Activated naive CD8-positive, alpha-beta T cell treated with anti-CD3 and anti-CD28 coated beads for 36 hours (primary cell): ENCODE results near the gene PFDN1. TPM values are rescaled to one million over a fixed set of nuclear protein-coding genes. Genes with fewer than 3 reads are reported as not detected.

Experiments used
- DNase-seq: peaks from one replicate; pipeline ENCODE4 v3.0.0; 2021
- H3K27ac Mint-ChIP-seq: one replicate; pipeline ENCODE4 v1.8.0; 2022; ENCODE audit warnings: mild to moderate bottlenecking, moderate library complexity, mixed read lengths
- H3K27me3 Mint-ChIP-seq: one replicate; pipeline ENCODE4 v1.8.0; 2022; ENCODE audit warnings: mild to moderate bottlenecking, mixed read lengths
- H3K36me3 Mint-ChIP-seq: one replicate; pipeline ENCODE4 v1.8.0; 2021; ENCODE audit warnings: mild to moderate bottlenecking, mixed read lengths
- H3K4me1 Mint-ChIP-seq: one replicate; pipeline ENCODE4 v1.8.0; 2021; ENCODE audit warnings: mixed read lengths
- H3K4me3 Mint-ChIP-seq: one replicate; pipeline ENCODE4 v1.8.0; 2022; ENCODE audit warnings: mild to moderate bottlenecking, moderate library complexity, mixed read lengths
- H3K9me3 Mint-ChIP-seq: one replicate; pipeline ENCODE4 v1.8.0; 2022; ENCODE audit warnings: mixed read lengths
- total RNA-seq, 2 experiments: library from RNA; stranded (reverse); gene quantifications; one replicate each; pipeline ENCODE4 v1.2.3, GENCODE V29; 2021

Gene PFDN1
- total RNA-seq, 2 experiments from 2014 or later: 64.0 to 68.5 TPM

DNA sequence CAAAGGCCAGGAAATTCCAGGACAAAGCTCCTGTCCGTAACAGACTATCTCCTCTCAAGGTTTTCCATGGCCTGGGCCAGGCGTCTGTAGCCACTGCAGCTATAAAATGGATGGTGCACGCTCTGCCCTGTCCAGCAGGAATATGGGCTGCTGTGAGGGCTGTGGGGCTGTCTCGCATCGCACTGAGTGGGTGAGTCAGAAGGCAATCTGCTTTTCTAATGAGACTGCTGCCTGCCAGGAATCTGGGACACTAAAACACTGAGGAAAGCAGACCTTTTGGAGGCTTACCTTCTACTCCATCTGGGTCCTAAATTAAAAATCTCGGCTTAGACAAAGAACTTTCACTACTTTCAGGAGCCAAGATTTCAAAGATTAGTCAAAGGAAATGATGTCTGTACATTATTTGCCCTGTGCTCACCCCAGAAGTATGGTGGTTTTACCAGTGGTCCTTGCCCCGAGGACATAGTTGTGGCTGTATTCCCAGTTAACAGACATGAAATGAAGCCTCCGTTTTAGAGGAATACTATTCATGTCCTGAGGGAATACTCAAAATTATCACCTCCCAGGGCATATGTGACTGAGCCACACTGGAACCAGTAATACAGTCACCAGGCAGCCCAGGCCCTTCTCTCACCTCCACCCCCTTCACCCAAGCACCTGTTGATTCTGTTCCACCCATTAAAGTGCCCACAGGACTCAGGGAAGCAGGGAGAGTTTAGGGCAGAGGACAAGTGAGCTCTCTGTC, 56.4 kb downstream of the PFDN1 start:
- no peak for DNase-seq
- Mint-ChIP-seq H3K27me3 (no peaks in the 10 kb centered on the region), H3K9me3 (no peaks in the 10 kb centered on the region), H3K27ac (no peak overlapping the region), H3K4me3 (no peak overlapping the region), H3K36me3 (peaks cover 18% of the 10 kb centered on the region), H3K4me1 (peaks cover 30% of the 10 kb centered on the region)

DNA sequence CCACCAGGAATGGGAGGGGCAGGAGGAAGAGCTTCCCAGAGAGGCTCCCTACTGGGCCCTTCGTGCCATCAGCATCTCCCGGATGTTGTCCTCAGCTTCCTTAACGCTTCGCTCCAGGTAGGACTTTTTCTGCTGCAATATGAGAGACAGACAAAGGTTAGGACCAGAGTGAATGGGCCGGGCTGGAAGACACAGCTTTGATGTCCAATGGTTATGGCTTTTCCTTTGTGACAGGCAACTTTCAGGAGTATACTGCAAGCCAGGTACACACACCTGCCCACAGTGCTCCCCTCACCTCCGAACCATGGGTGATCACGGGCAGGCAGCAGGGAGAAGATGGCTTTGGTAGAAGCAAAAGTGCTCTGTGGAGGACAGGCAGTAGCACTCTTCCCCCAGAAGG, 57.0 kb downstream of the PFDN1 start:
- Mint-ChIP-seq H3K4me3 (no peak overlapping the region), H3K36me3 (peaks cover 16% of the 10 kb centered on the region), H3K9me3 (no peaks in the 10 kb centered on the region), H3K27me3 (no peaks in the 10 kb centered on the region), H3K4me1 (peaks cover 26% of the 10 kb centered on the region), H3K27ac (no peak overlapping the region)
- no peak for DNase-seq

DNA sequence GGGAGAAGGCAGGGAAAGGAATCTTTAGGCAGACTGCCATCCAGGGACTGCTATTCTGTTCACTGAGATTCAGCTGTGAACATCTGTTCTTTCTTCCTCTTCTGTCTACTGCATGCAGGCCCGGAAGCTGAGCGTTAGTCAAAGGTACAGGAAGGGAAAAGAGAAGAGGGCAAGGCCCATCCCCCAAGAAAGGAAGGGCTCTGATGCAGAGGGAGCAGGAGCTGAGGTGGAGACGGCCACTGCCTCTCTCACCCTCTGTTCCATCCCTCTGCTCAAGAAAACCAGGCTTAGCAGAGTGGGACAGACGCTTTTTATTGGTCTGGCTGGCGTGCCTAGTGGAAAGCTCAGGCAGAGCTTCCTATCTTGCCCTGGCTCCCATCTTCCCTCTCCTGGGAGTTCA, 57.6 kb downstream of the PFDN1 start:
- peaks cover 13% of the 10 kb centered on the region for H3K36me3 Mint-ChIP-seq
- peak overlapping the region; percentile 29 for H3K27ac Mint-ChIP-seq
- H3K4me1 Mint-ChIP-seq: peaks cover 23% of the 10 kb centered on the region
- DNase-seq: no peak
- no peaks in the 10 kb centered on the region for H3K27me3 Mint-ChIP-seq
- no peaks in the 10 kb centered on the region for H3K9me3 Mint-ChIP-seq
- no peak overlapping the region for H3K4me3 Mint-ChIP-seq

DNA sequence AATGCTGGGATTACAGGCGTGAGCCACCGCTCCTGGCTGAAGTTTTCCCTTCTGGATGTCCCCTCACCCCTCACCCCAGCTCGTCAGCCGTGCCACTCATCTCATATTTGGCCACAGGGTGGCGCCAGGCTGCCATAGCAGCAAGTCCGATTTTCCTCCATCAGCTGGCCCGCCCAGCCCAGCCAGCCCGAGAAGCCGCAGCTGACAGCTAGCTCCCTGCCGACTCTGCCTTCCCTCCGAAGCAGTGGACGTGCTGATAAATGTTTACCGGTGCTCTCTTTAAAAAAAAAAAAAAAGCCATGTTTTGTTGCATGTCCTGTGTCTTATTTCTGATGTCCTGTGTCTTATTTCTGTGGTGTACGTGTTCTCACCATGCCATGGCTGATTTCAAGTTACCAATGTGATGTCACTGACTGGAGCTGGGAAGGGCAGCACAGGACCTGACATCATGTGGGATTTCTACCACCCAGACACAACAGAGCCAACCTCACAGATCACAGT, 58.3 kb downstream of the PFDN1 start:
- peaks cover 17% of the 10 kb centered on the region for H3K4me1 Mint-ChIP-seq
- H3K27me3 Mint-ChIP-seq: no peaks in the 10 kb centered on the region
- no peaks in the 10 kb centered on the region for H3K9me3 Mint-ChIP-seq
- no peak overlapping the region for H3K27ac Mint-ChIP-seq
- peaks cover 10% of the 10 kb centered on the region for H3K36me3 Mint-ChIP-seq
- DNase-seq: peak; percentile 78
- no peak overlapping the region for H3K4me3 Mint-ChIP-seq

DNA sequence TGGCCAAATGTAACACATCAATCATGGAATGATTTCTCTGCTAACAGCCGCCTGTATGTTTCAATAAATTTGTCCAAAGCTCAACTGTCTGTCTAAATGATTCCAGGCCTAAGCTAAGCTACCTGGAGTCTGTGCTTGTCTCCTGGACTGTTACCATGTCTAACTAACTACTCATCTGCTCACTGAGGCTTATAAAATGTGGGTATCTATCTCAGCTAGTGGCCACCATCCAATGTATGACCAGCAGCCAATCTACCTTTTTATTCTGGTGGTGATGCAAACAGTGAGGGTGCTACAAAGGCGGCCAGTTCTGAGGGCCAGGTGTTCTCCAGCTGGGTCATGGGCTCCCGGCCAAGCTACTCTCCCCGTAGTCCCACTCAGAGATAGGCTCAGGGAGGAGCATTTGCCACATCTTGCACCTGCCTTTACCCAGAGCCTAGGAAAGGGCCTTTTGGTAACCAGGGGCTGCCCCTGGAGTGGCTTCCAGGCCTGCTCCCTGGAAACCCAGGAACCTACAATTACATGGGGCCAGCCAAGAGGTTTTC, 59.1 kb downstream of the PFDN1 start:
- Mint-ChIP-seq H3K4me3 (no peak overlapping the region), H3K9me3 (no peaks in the 10 kb centered on the region), H3K36me3 (peaks cover 8% of the 10 kb centered on the region), H3K27me3 (no peaks in the 10 kb centered on the region), H3K4me1 (peaks cover 14% of the 10 kb centered on the region), H3K27ac (no peak overlapping the region)
- no peak for DNase-seq

DNA sequence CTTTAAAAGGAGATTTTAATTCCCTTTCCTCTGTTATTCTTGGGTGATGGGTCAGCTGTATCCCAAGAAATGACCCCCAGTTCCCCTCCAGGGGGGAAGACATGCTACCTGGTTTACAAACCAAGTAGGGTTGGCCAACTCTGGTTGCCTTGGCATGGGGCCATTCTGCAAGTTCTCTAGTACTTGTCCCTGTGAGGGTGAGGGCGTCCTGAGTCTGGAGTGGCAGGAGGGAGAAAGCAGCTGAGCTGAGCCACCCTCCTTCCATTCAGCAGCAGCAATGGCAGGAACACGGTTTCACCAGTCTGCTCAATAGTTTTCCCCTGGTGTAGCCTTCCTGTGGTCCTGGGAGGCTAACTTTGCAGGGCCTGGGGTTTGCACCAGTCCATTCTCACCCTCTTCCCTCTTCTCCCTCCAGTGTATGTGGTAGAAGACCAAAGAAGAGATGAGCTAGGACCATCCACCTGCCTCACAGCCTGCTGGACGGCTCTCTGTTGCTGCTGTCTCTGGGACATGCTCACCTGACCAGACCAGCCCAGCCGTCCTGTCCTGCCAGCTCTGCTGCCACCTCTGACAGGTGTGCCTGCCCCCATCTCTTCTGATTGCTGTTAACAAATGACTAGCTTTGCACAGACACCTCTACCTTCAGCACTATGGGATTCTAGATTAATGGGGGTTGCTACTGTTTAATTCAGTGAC, 59.9 kb downstream of the PFDN1 start:
- no peaks in the 10 kb centered on the region for H3K9me3 Mint-ChIP-seq
- DNase-seq: no peak
- no peak overlapping the region for H3K27ac Mint-ChIP-seq
- H3K4me3 Mint-ChIP-seq: no peak overlapping the region
- peaks cover 14% of the 10 kb centered on the region for H3K4me1 Mint-ChIP-seq
- H3K27me3 Mint-ChIP-seq: no peaks in the 10 kb centered on the region
- peaks cover 8% of the 10 kb centered on the region for H3K36me3 Mint-ChIP-seq

DNA sequence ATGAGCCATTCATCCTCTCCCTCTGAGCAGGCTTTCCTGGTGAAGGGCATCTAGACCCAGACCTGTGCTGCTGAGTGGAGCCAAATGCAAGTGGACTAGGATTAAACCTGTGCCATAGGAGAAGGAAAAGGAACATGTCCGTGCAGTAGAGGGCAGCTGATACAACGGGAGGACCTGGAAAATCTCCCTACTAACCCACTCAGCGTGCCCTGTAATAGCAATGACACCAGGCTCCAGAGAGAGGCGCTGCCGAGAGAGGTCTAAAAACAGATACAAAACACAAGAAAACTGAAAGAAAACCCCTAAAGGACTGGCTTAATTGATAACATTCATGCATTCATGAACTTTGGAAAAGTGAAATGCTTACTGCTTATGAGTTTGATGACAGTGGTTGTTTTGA, 60.8 kb downstream of the PFDN1 start:
- H3K36me3 Mint-ChIP-seq: peaks cover 8% of the 10 kb centered on the region
- H3K9me3 Mint-ChIP-seq: no peaks in the 10 kb centered on the region
- no peak for DNase-seq
- H3K27me3 Mint-ChIP-seq: no peaks in the 10 kb centered on the region
- no peak overlapping the region for H3K27ac Mint-ChIP-seq
- peaks cover 14% of the 10 kb centered on the region for H3K4me1 Mint-ChIP-seq
- H3K4me3 Mint-ChIP-seq: no peak overlapping the region

DNA sequence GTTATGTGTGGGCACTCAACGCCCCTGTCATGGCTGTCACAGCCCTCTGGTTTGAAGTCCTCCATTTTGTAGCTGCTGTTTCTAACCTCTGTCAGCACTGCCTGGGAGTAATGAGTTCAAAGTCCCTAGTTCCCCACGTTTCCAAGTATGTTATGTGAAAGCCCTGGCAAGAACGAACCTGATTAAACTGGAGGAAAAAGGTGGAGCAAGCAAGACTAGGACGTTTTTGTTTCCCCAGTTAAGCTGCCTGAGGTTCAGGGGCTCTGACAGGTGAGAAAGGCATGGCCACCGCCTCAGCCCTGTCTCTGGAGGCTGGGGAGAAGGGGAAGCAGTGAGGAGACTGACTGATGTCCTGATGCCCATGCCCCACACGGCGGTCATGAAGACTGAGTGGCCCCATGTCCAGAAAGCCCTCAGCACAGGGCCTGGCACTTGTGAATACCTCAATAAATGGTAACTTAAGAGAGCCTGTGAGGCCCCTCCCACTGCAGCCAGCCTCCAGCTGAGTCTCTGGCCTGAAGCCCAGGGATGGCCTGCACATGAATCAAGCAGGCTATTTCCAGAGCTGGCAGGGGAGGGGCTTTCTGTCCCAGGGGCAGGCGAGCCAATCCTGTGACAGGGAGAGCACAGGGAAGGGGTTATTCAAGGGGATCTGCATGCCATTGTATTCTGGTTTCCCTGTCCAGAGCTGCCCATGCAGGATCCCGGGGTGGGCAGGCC, 61.8 kb downstream of the PFDN1 start:
- H3K27ac Mint-ChIP-seq: no peak overlapping the region
- DNase-seq: no peak
- H3K4me3 Mint-ChIP-seq: no peak overlapping the region

DNA sequence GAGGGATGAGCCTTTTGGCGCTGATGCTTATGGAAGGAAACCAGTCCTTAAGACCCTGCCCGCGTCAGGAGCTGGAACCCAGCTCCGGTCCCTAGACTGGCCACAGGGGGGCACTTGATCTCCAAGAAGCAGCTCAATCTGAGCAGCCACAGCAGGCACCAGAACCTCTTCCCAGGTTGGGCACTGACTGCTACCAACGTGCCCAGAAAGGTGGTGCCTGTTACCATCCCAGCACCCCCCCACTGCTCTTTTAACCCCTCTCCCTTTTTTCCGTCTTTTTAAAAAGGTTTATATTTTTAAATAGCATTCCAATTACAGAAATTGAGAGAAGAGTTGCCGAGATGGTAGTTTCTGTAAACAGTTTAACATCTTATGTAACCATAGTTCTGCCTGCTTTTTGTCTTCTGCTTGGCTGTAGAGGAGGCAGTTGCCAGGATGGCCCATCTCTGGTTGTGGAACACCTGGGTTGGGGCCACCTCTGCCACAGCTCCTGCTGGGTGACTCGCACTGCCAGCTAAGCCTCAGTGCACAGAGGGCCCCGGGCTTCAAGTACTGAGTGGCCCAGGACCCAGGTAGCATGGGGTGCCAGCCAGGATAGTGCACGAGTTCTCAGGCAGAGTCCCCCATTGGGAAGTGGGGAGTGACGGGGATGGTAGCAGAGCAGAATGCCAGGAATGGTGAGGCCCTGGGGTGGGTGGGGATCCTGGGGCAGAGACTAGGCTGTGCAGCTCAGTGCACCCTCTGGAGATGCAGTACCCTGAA, 62.8 kb downstream of the PFDN1 start:
- Mint-ChIP-seq H3K27ac (no peak overlapping the region), H3K4me3 (no peak overlapping the region), H3K4me1 (peaks cover 7% of the 10 kb centered on the region), H3K36me3 (peaks cover 5% of the 10 kb centered on the region), H3K27me3 (no peaks in the 10 kb centered on the region), H3K9me3 (no peaks in the 10 kb centered on the region)
- peak; percentile 66 for DNase-seq

More for the DNA sequence above, 61.8 kb downstream of the PFDN1 start:
- Mint-ChIP-seq H3K27me3 (no peaks in the 10 kb centered on the region), H3K9me3 (no peaks in the 10 kb centered on the region), H3K36me3 (peaks cover 8% of the 10 kb centered on the region), H3K4me1 (peaks cover 14% of the 10 kb centered on the region)

DNA sequence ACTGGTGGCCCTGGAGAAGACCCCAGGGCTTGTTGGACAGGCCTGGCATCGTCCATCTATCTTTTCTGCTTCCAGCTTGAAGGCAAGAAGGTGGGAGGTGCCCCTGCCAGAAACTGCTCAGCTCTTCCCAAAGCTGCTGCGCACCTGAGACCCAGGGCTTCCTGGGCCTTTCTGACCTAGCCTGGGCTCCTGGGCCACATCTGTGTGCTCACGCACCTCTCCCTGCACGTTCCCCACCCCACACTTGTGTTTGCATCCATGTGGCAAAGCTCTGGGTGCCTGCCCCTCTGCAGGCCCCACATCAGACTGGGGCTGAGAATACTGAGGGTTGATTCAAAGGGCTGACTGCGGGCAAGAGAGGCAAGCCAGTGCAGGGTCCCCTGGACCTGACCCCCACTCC, 63.4 kb downstream of the PFDN1 start:
- no peak overlapping the region for H3K4me3 Mint-ChIP-seq
- H3K27me3 Mint-ChIP-seq: no peaks in the 10 kb centered on the region
- H3K9me3 Mint-ChIP-seq: no peaks in the 10 kb centered on the region
- no peak for DNase-seq
- peaks cover 2% of the 10 kb centered on the region for H3K4me1 Mint-ChIP-seq
- H3K27ac Mint-ChIP-seq: no peak overlapping the region
- peaks cover 2% of the 10 kb centered on the region for H3K36me3 Mint-ChIP-seq

DNA sequence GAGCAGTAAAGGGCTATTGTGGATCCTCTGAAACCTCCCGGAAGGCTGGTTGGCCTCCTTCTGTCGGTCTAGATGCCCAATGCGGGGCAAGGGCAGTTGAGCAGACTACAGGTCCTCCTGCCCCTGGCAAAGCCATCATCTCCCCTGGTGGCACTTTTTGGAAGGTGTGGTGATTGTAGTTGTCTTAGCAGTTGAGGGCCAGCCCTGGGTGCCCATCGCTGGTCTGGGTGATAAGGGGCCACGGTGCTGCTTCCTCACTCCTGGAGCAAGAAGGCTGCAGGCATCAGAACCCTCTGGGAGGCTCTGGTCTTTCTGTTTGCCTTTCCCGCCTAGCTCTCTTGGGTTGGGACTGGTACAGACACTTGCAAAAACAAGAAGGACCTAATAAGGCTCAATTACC, 64.1 kb downstream of the PFDN1 start:
- Mint-ChIP-seq H3K9me3 (no peaks in the 10 kb centered on the region), H3K27me3 (no peaks in the 10 kb centered on the region), H3K36me3 (peaks cover under 1% of the 10 kb centered on the region), H3K4me3 (no peak overlapping the region), H3K27ac (no peak overlapping the region), H3K4me1 (no peaks in the 10 kb centered on the region)
- DNase-seq: no peak

DNA sequence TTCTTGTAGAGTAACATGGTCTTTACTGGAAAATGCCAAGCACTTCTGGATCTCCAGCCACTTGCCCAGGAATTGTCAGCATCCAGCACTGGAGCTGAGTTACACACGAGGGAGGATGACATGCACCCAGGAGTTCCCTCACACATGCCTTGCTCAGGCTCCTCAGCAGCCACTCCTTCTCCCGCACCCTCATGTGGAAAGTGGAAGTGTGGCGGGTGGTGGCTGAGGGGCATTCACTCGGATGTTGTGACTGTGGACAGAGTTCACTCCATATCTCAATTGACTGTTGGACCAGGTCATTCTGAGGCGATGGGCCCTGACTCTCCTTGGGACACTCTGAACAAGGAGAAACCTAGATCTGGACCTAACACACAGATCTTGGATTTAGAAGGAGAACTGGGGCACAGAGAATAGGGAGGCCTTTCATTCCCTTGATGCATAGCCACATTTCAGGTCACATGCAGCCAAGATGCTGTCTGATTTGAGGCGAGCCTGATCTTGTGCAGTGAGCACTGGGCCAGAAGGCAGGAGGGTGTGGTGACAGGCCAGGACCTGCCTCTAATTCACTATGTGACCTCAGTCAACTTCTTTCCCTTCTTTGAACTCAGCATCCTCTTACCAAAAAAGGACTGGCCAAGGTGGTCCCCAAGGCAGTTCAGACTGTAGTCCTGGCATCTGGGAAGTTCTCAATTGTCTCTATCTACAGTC, 65.9 kb downstream of the PFDN1 start:
- no peaks in the 10 kb centered on the region for H3K27me3 Mint-ChIP-seq
- no peak overlapping the region for H3K4me3 Mint-ChIP-seq
- H3K27ac Mint-ChIP-seq: no peak overlapping the region
- H3K9me3 Mint-ChIP-seq: no peaks in the 10 kb centered on the region
- no peaks in the 10 kb centered on the region for H3K4me1 Mint-ChIP-seq
- H3K36me3 Mint-ChIP-seq: peaks cover 2% of the 10 kb centered on the region
- DNase-seq: no peak

DNA sequence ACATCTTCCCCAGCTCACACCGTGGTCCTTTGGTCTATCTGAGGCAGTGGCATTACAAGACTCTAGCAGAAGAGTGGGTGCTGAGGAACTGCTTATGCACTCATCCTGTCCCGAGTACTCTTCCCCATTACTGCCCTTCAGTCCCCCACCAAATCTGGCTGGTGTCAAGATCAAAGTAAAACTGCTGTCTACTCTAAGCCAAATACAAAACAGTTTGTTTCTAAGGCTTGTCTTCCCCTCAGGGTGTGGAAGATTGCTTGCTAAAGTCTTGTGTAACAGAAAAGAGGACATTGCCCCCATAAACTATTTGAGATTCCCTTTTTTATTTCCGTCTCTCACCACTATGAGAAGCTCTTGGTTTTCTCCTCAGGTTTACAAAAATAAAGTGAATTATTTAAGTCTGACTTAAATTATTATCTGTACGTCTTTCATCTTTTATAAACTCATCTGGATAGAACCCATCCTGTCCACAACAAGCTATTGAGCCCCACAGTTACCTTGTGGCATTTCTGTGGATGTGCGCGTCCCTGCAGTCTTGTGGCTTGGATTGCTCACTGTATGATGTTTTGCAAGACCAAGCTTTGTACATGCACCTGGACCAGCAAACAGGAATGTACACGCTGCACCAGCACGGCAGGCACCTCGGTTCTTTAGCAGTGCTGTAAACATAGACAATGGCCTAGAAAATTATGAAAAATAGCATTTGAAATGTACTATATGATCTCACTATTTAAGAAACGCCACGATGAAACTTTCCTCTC, 66.9 kb downstream of the PFDN1 start:
- no peak overlapping the region for H3K4me3 Mint-ChIP-seq
- H3K4me1 Mint-ChIP-seq: no peaks in the 10 kb centered on the region
- peaks cover 2% of the 10 kb centered on the region for H3K36me3 Mint-ChIP-seq
- no peaks in the 10 kb centered on the region for H3K9me3 Mint-ChIP-seq
- DNase-seq: no peak
- no peak overlapping the region for H3K27ac Mint-ChIP-seq
- H3K27me3 Mint-ChIP-seq: no peaks in the 10 kb centered on the region
